Body of pancreas (tissue), 4 donors: ENCODE measurements around the gene PPP1R13B.
A peak's percentile ranks its signal among the peaks of the same experiment; 100 is the strongest.

Source experiments
- CTCF ChIP-seq, 7 experiments: fragments of 450-650 bp in 4 of 7; fragments of 200-600 bp in 3 of 7; sonication (generic) in 3 of 7; IDR thresholded peaks; one replicate each; pipeline ENCODE4 v1.5.1; 2016 to 2019; ENCODE audit warnings: antibody characterized with exemption in 7 of 7
- POLR2A ChIP-seq, 3 donors: fragments of 450-650 bp; IDR thresholded peaks; one replicate each; pipeline ENCODE4 v1.6.1; 2016; ENCODE audit warnings: antibody characterized with exemption in 3 of 3, mild to moderate bottlenecking in 2 of 3

GRCh38 chr14:103846543-103847450 lies 578 bp downstream of the PPP1R13B start:
- TF ChIP-seq POLR2A (IDR thresholded peaks at IDR 0.05): peak in 2 of 3 donors; percentile 13 to 31
- TF ChIP-seq CTCF (IDR thresholded peaks at IDR 0.05): no peak
